ENCODE measurements around the gene ZNF438. TPM values are rescaled to one million over a fixed set of nuclear protein-coding genes. Genes with fewer than 3 reads are reported as not detected.

The ZNF438 gene
- total and polyA plus RNA-seq, 2 of the 13 experiments (the other 11 are each of a cell fraction or from before 2014, with no cell fraction given): 0.75 to 0.83 TPM

DNA sequence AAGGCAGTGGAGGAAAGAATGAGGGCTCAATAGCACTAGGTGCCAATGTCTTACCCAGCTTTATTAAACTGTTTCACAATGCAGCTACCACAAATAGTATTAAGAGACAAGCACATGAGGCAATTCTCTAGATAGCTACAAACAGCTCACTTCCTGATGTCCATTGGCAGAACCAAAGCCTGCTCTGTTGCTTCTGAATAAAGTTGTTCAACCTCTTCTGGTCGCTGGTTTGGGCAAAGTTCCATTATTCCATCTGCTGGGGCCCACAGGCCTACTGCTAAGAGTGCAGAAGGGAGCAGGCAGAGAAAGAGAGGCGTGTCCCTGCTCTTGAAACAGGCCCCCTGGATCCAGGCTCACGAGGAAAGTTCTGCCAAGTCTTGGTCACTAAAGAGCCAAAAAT is 173.9 kb downstream of the ZNF438 start:
- Histone ChIP-seq H3K27ac (ENCODE audit: extremely low read length, insufficient read depth, low read length) (no peak overlapping the region), H2AFZ (ENCODE audit: low read length) (no peak overlapping the region), H3K79me2 (ENCODE audit: insufficient read depth, low read length) (no peaks in the 10 kb centered on the region), H3K9me3 (ENCODE audit: low read length) (no peaks in the 10 kb centered on the region), H4K20me1 (ENCODE audit: insufficient read depth, low read length) (no peaks in the 10 kb centered on the region), H3K9ac (ENCODE audit: insufficient read depth, low read depth, low read length) (no peak overlapping the region), H3K4me2 (ENCODE audit: low read depth, low read length) (no peak overlapping the region), H3K27me3 (ENCODE audit: control insufficient read depth in 1 of 2, insufficient read depth in 2 of 2, low read length in 2 of 2) (no peaks in the 10 kb centered on the region; a peak in 1 of 5 replicates), H3K4me3 (replicated peaks in 1 of 3; ENCODE audit: insufficient read depth in 1 of 3, low read depth in 2 of 3, low read length in 3 of 3) (no peak overlapping the region), H3K4me1 (ENCODE audit: insufficient read depth, low read length) (no peaks in the 10 kb centered on the region), H3K36me3 (replicated peaks in 1 of 2; ENCODE audit: control insufficient read depth in 1 of 2, insufficient read depth in 2 of 2, low read length in 2 of 2) (no peaks in the 10 kb centered on the region)
- in situ Hi-C loops (cut with HindIII; ENCODE audit: extremely low pct_ligation_motif_present, low pct_unique_long_range_greater_than_20kb) (no loop called here), intact Hi-C loops (cut with micrococcal nuclease; ENCODE audit: unreplicated experiment) (no loop called here)
- no peak for DNase-seq (ENCODE audit: low spot score)
- no TSS peak for BruUV-seq (replicated peaks)
- ATAC-seq: no peak
- ChIA-PET POLR2A (no interaction called here), CTCF (ENCODE audit: low intra/inter-chr PET ratio, low total read pairs) (no interaction called here)
- FAIRE-seq: no peak
- TF ChIP-seq MEIS2 (CRISPR knock-in tag; IDR thresholded peaks at IDR 0.05): no peak
- TF ChIP-seq ZNF451 (CRISPR knock-in tag; IDR thresholded peaks at IDR 0.05): no peak
- TF ChIP-seq, protein P1, sequence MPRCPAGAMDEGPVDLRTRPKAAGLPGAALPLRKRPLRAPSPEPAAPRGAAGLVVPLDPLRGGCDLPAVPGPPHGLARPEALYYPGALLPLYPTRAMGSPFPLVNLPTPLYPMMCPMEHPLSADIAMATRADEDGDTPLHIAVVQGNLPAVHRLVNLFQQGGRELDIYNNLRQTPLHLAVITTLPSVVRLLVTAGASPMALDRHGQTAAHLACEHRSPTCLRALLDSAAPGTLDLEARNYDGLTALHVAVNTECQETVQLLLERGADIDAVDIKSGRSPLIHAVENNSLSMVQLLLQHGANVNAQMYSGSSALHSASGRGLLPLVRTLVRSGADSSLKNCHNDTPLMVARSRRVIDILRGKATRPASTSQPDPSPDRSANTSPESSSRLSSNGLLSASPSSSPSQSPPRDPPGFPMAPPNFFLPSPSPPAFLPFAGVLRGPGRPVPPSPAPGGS (CRISPR knock-in tag; IDR thresholded peaks at IDR 0.05): no peak
- TF ChIP-seq, protein P2, sequence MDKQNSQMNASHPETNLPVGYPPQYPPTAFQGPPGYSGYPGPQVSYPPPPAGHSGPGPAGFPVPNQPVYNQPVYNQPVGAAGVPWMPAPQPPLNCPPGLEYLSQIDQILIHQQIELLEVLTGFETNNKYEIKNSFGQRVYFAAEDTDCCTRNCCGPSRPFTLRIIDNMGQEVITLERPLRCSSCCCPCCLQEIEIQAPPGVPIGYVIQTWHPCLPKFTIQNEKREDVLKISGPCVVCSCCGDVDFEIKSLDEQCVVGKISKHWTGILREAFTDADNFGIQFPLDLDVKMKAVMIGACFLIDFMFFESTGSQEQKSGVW (CRISPR knock-in tag; IDR thresholded peaks at IDR 0.05; ENCODE audit: borderline replicate concordance): no peak
- TF ChIP-seq ZNF3 (CRISPR knock-in tag; IDR thresholded peaks at IDR 0.05): no peak
- TF ChIP-seq, protein P3, sequence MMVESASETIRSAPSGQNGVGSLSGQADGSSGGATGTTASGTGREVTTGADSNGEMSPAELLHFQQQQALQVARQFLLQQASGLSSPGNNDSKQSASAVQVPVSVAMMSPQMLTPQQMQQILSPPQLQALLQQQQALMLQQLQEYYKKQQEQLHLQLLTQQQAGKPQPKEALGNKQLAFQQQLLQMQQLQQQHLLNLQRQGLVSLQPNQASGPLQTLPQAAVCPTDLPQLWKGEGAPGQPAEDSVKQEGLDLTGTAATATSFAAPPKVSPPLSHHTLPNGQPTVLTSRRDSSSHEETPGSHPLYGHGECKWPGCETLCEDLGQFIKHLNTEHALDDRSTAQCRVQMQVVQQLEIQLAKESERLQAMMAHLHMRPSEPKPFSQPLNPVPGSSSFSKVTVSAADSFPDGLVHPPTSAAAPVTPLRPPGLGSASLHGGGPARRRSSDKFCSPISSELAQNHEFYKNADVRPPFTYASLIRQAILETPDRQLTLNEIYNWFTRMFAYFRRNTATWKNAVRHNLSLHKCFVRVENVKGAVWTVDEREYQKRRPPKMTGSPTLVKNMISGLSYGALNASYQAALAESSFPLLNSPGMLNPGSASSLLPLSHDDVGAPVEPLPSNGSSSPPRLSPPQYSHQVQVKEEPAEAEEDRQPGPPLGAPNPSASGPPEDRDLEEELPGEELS (CRISPR knock-in tag; IDR thresholded peaks at IDR 0.05): no peak
- no peak for TF ChIP-seq ZKSCAN1 (IDR thresholded peaks at IDR 0.05; ENCODE audit: low read length)
- TF ChIP-seq, protein P4, sequence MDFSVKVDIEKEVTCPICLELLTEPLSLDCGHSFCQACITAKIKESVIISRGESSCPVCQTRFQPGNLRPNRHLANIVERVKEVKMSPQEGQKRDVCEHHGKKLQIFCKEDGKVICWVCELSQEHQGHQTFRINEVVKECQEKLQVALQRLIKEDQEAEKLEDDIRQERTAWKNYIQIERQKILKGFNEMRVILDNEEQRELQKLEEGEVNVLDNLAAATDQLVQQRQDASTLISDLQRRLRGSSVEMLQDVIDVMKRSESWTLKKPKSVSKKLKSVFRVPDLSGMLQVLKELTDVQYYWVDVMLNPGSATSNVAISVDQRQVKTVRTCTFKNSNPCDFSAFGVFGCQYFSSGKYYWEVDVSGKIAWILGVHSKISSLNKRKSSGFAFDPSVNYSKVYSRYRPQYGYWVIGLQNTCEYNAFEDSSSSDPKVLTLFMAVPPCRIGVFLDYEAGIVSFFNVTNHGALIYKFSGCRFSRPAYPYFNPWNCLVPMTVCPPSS (IDR thresholded peaks at IDR 0.05): no peak
- WGBS (ENCODE audit: low lambda C conversion rate): 10% methylated on average over 3 of the region's 3 CpGs

Data from HepG2 (cell line).